Prostate gland (tissue), 2 donors: ENCODE results near the gene FRMD4A.

Experiments
- POLR2A ChIP-seq: fragments of 450-650 bp; IDR thresholded peaks from one replicate; pipeline ENCODE4 v1.6.1; 2016; ENCODE audit warnings: antibody characterized with exemption, mild to moderate bottlenecking
- POLR2AphosphoS5 ChIP-seq: sonication (generic); formaldehyde crosslinking; IDR thresholded peaks from one replicate; pipeline ENCODE4 v1.6.1; 2017; ENCODE audit warnings: antibody characterized with exemption
- TF ChIP-seq, protein P1 (sequence below), 4 experiments: fragments of 200-600 bp in 2 of 4; fragments of 450-650 bp in 2 of 4; sonication (generic) in 2 of 4; IDR thresholded peaks; 1 replicate in 3 of 4; 2 replicates in 1 of 4; pipeline ENCODE4 v1.5.1; 2016 to 2019; ENCODE audit warnings: antibody characterized with exemption in 4 of 4, mild to moderate bottlenecking in 2 of 4, moderate library complexity in 2 of 4

DNA sequence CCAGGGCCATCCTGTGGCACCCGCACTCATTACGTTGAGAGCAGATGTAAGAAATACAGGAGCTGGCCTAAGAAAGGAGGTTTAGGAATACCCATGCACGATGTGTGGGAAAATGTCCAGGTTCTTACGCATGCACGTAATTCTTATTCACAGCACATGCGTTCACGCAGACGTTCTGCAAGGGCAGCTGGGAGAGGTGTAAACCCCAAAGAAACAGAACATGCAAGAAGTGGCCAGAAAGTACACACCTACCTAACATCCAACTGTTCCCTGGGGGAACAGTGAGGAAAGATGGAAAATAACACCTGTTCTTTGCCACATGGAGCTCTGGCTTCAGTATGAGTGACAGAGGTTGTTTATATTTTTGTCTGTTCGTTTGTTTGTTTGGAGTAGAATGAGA, 458.3 kb downstream of the FRMD4A start:
- TF ChIP-seq, protein P1, sequence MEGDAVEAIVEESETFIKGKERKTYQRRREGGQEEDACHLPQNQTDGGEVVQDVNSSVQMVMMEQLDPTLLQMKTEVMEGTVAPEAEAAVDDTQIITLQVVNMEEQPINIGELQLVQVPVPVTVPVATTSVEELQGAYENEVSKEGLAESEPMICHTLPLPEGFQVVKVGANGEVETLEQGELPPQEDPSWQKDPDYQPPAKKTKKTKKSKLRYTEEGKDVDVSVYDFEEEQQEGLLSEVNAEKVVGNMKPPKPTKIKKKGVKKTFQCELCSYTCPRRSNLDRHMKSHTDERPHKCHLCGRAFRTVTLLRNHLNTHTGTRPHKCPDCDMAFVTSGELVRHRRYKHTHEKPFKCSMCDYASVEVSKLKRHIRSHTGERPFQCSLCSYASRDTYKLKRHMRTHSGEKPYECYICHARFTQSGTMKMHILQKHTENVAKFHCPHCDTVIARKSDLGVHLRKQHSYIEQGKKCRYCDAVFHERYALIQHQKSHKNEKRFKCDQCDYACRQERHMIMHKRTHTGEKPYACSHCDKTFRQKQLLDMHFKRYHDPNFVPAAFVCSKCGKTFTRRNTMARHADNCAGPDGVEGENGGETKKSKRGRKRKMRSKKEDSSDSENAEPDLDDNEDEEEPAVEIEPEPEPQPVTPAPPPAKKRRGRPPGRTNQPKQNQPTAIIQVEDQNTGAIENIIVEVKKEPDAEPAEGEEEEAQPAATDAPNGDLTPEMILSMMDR (IDR thresholded peaks at IDR 0.05): no peak
- TF ChIP-seq POLR2A: no peak
- TF ChIP-seq POLR2AphosphoS5: no peak
